HEK293 (cell line): ENCODE data around the gene TMEM167A.

Experiments used
- CTCF ChIA-PET: fragments of 350-600 bp; formaldehyde crosslinking; extraction: SDS; loops from one replicate; lab custom pipeline; 2021; ENCODE audit warnings: antibody characterized with exemption; lab: Yijun Ruan, JAX
- POLR2A ChIA-PET: fragments of 300-600 bp; formaldehyde crosslinking; extraction: SDS; loops from one replicate; lab custom pipeline; 2020; ENCODE audit warnings: antibody characterized with exemption, inconsistent platforms; lab: Yijun Ruan, JAX
- H3K27ac ChIP-seq: fragments of 200-500 bp; sonication (Bioruptor generic); 2 replicates; pipeline ENCODE4 v1.5.1; 2014; ENCODE audit warnings: low read depth, low read length, control low read depth, inconsistent platforms; ENCODE audit errors: extremely low read depth
- H3K36me3 ChIP-seq, 2 experiments: fragments of 200-500 bp in 1 of 2; sonication (Bioruptor generic) in 1 of 2; 1 replicate in 1 of 2; 2 replicates in 1 of 2; pipeline ENCODE4 v1.5.1; 2014 to 2017; ENCODE audit warnings: inconsistent platforms in 2 of 2, low read length in 2 of 2; ENCODE audit not compliant: control insufficient read depth in 2 of 2, insufficient read depth in 1 of 2
- H3K4me1 ChIP-seq: fragments of 200-500 bp; sonication (Bioruptor generic); 2 replicates; pipeline ENCODE4 v1.5.1; 2014; ENCODE audit warnings: mild to moderate bottlenecking, low read length, inconsistent platforms; ENCODE audit not compliant: control insufficient read depth, insufficient read depth
- H3K4me3 ChIP-seq: 2 replicates; pipeline ENCODE4 v1.5.1; 2011; ENCODE audit warnings: low read depth, mild to moderate bottlenecking, control low read depth, low read length, moderate library complexity
- H3K9me3 ChIP-seq: fragments of 200-500 bp; sonication (Bioruptor generic); 2 replicates; pipeline ENCODE4 v1.5.1; 2014; ENCODE audit warnings: low read depth, low read length, inconsistent platforms; ENCODE audit not compliant: control insufficient read depth, insufficient read depth
- OVOL3 ChIP-seq: fragments of 450-650 bp; formaldehyde crosslinking; IDR thresholded peaks from 2 replicates; pipeline ENCODE4 v1.5.1; 2016; ENCODE audit warnings: missing biosample characterization, missing genetic modification characterization
- SCRT1 ChIP-seq: fragments of 450-650 bp; formaldehyde crosslinking; IDR thresholded peaks from 2 replicates; pipeline ENCODE4 v1.5.1; 2016; ENCODE audit warnings: missing biosample characterization, missing genetic modification characterization, borderline replicate concordance
- ZBTB21 ChIP-seq: fragments of 450-650 bp; formaldehyde crosslinking; IDR thresholded peaks from 2 replicates; pipeline ENCODE4 v1.5.1; 2017; ENCODE audit warnings: missing biosample characterization, missing genetic modification characterization
- ZNF148 ChIP-seq: fragments of 450-650 bp; formaldehyde crosslinking; IDR thresholded peaks from 2 replicates; pipeline ENCODE4 v1.5.0; 2017; ENCODE audit warnings: missing biosample characterization, missing genetic modification characterization, borderline replicate concordance
- ZNF16 ChIP-seq: fragments of 450-650 bp; formaldehyde crosslinking; IDR thresholded peaks from 2 replicates; pipeline ENCODE4 v1.5.1; 2016; ENCODE audit warnings: low read depth, missing biosample characterization, missing genetic modification characterization
- ZNF223 ChIP-seq: fragments of 450-650 bp; formaldehyde crosslinking; IDR thresholded peaks from 2 replicates; pipeline ENCODE4 v1.5.1; 2016; ENCODE audit warnings: missing biosample characterization, missing genetic modification characterization
- ZNF366 ChIP-seq: fragments of 450-650 bp; formaldehyde crosslinking; conservative IDR thresholded peaks from 2 replicates; pipeline ENCODE4 v1.5.1; 2016; ENCODE audit warnings: missing biosample characterization, missing genetic modification characterization
- ZNF521 ChIP-seq: fragments of 450-650 bp; formaldehyde crosslinking; IDR thresholded peaks from 2 replicates; pipeline ENCODE4 v1.5.1; 2017; ENCODE audit warnings: missing biosample characterization, mild to moderate bottlenecking, missing genetic modification characterization
- ZNF544 ChIP-seq: fragments of 450-650 bp; formaldehyde crosslinking; IDR thresholded peaks from 2 replicates; pipeline ENCODE4 v1.5.0; 2017; ENCODE audit warnings: missing biosample characterization, missing genetic modification characterization
- ZNF555 ChIP-seq: fragments of 450-650 bp; formaldehyde crosslinking; conservative IDR thresholded peaks from 2 replicates; pipeline ENCODE4 v1.5.1; 2017; ENCODE audit warnings: missing biosample characterization, mild to moderate bottlenecking, missing genetic modification characterization, inconsistent platforms
- ZNF558 ChIP-seq: fragments of 450-650 bp; formaldehyde crosslinking; IDR thresholded peaks from 2 replicates; pipeline ENCODE4 v1.5.1; 2016; ENCODE audit warnings: missing biosample characterization, missing genetic modification characterization
- ZNF645 ChIP-seq: fragments of 450-650 bp; formaldehyde crosslinking; IDR thresholded peaks from 2 replicates; pipeline ENCODE4; 2016; ENCODE audit warnings: missing biosample characterization, missing genetic modification characterization
- ZNF692 ChIP-seq: fragments of 450-650 bp; formaldehyde crosslinking; IDR thresholded peaks from 2 replicates; pipeline ENCODE4 v1.5.1; 2016; ENCODE audit warnings: missing biosample characterization, missing genetic modification characterization
- ZNF785 ChIP-seq: fragments of 450-650 bp; formaldehyde crosslinking; IDR thresholded peaks from 2 replicates; pipeline ENCODE4 v1.5.1; 2016; ENCODE audit warnings: missing biosample characterization, missing genetic modification characterization
- TF ChIP-seq, protein P1 (sequence below): fragments of 450-650 bp; formaldehyde crosslinking; IDR thresholded peaks from 2 replicates; pipeline ENCODE4 v1.5.1; 2016; ENCODE audit warnings: missing biosample characterization, missing genetic modification characterization

The TMEM167A gene

DNA sequence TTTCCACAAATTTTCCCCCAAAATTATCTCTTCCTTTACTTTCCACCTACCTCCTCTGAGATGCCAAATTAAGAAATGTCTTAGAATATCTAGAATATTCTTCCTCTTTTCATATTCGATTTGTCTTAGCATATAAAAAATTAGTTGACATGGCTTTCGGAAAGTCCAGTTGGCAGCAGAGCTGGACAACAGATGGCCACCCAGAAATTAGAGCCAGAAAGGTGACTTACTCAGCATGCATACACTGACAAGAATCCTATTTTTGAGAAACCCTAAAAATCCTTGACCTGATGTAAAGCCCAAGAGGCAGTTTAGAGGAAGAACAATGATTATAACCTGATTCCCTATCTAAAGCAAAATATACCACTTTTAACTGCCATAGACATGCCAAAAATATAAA, 22.0 kb downstream of the TMEM167A start:
- TF ChIP-seq ZBTB21 (tag by site-specific recombination) (no peak), ZNF223 (tag by site-specific recombination) (no peak), ZNF148 (tag by site-specific recombination) (no peak), ZNF521 (tag by site-specific recombination) (no peak), ZNF16 (tag by site-specific recombination) (no peak), ZNF555 (tag by site-specific recombination) (no peak), SCRT1 (tag by site-specific recombination) (no peak), ZNF366 (tag by site-specific recombination) (no peak), ZNF558 (tag by site-specific recombination) (no peak), ZNF785 (tag by site-specific recombination) (no peak), OVOL3 (no peak)
- TF ChIP-seq, protein P1, sequence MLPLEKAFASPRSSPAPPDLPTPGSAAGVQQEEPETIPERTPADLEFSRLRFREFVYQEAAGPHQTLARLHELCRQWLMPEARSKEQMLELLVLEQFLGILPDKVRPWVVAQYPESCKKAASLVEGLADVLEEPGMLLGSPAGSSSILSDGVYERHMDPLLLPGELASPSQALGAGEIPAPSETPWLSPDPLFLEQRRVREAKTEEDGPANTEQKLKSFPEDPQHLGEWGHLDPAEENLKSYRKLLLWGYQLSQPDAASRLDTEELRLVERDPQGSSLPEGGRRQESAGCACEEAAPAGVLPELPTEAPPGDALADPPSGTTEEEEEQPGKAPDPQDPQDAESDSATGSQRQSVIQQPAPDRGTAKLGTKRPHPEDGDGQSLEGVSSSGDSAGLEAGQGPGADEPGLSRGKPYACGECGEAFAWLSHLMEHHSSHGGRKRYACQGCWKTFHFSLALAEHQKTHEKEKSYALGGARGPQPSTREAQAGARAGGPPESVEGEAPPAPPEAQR (tag by site-specific recombination) = no peak
- POLR2A ChIA-PET = no interaction called here
- CTCF ChIA-PET = no interaction called here

GRCh38 chr5:83050723-83051340, 26.4 kb downstream of the TMEM167A start:
- Histone ChIP-seq H3K9me3 (no peaks in the 10 kb centered on the region), H3K27ac (no peak overlapping the region), H3K4me1 (no peaks in the 10 kb centered on the region), H3K4me3 (no peak overlapping the region), H3K36me3 (peaks cover 14 to 27% of the 10 kb centered on the region in 2 experiments)
- POLR2A ChIA-PET = interaction anchor here (0.6 to 1.3 kb wide), 2 partner anchors 45 to 71 kb away, joined by 4 read pairs; no protein-coding TSS in a partner anchor
- CTCF ChIA-PET = no interaction called here
- TF ChIP-seq ZNF544 (tag by site-specific recombination) (no peak), ZNF692 (tag by site-specific recombination) (no peak), ZNF645 (tag by site-specific recombination) (no peak)

More for the DNA sequence above, 22.0 kb downstream of the TMEM167A start:
- Histone ChIP-seq H3K4me3 (no peak overlapping the region), H3K9me3 (no peaks in the 10 kb centered on the region), H3K4me1 (peaks cover 5% of the 10 kb centered on the region), H3K27ac (no peak overlapping the region), H3K36me3 (peaks cover 14 to 47% of the 10 kb centered on the region in 2 experiments)
